Esophagus muscularis mucosa (tissue), 4 donors: Measurements from ENCODE around the gene SNAP29.

Experiments used
- EP300 ChIP-seq: sonication (generic); formaldehyde crosslinking; IDR thresholded peaks from one replicate; pipeline ENCODE4 v1.6.1; 2017; ENCODE audit warnings: antibody characterized with exemption
- POLR2A ChIP-seq: fragments of 450-650 bp; IDR thresholded peaks from one replicate; pipeline ENCODE4 v1.6.1; 2017; ENCODE audit warnings: antibody characterized with exemption, moderate library complexity, mild to moderate bottlenecking, low read depth
- POLR2AphosphoS5 ChIP-seq, 2 donors: sonication (generic); formaldehyde crosslinking; IDR thresholded peaks; one replicate each; pipeline ENCODE4 v1.6.1; 2017; ENCODE audit warnings: antibody characterized with exemption in 2 of 2
- TF ChIP-seq, protein P1 (sequence below), 3 experiments: fragments of 200-600 bp in 2 of 3; fragments of 450-650 bp in 1 of 3; sonication (generic) in 2 of 3; IDR thresholded peaks; one replicate each; pipeline ENCODE4 v1.5.1; 2017 to 2019; ENCODE audit warnings: antibody characterized with exemption in 3 of 3, mild to moderate bottlenecking in 2 of 3, moderate library complexity in 1 of 3

DNA sequence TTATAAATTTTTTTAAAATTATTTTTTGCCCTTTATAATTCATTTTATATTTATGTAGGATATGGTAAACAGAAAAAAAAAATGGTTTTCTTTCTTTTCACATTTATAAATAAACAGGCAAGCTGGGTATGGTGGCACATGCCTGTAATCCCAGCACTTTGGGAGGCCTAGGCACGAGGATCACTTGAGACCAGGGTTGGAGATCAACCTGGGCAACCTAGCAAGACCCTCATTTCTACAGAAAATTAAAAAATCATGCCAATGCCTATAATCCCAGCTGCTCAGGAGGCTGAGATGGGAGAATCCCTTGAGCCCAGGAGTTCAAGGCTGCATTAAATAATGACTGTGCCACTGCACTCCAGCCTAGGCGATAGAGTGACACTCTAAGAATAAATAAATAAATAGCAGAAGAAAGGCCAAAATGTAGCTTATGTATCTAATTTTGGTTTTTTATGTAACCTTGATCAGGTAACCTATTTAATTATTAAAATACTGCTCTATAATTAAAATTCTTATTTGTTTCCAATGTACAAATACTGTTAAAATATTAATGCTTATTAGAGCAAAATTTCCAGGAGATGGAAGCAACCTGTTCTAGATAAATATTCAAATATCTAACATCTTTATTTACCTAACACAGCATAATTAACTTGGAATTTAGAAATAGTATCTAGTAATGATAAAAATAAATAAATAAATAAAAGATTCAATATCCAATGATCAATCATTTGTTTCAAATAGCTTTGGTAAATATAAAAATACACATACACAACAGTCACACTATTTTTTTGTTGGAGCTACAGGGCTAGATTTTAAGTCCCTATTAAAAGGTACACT is 21.6 kb upstream of the SNAP29 start:
- TF ChIP-seq, protein P1, sequence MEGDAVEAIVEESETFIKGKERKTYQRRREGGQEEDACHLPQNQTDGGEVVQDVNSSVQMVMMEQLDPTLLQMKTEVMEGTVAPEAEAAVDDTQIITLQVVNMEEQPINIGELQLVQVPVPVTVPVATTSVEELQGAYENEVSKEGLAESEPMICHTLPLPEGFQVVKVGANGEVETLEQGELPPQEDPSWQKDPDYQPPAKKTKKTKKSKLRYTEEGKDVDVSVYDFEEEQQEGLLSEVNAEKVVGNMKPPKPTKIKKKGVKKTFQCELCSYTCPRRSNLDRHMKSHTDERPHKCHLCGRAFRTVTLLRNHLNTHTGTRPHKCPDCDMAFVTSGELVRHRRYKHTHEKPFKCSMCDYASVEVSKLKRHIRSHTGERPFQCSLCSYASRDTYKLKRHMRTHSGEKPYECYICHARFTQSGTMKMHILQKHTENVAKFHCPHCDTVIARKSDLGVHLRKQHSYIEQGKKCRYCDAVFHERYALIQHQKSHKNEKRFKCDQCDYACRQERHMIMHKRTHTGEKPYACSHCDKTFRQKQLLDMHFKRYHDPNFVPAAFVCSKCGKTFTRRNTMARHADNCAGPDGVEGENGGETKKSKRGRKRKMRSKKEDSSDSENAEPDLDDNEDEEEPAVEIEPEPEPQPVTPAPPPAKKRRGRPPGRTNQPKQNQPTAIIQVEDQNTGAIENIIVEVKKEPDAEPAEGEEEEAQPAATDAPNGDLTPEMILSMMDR (IDR thresholded peaks at IDR 0.05), result no peak
- TF ChIP-seq POLR2A (no peak), POLR2AphosphoS5 (IDR thresholded peaks at IDR 0.05) (no peak), EP300 (no peak)
